Bronchial epithelial cell (primary cell): ENCODE data around the gene ABCD3. TPM values are rescaled to one million over a fixed set of nuclear protein-coding genes. Genes with fewer than 3 reads are reported as not detected.

ENCODE experiments used
- DNase-seq: peaks from one replicate; pipeline ENCODE4 v3.0.0-alpha.2; 2010; ENCODE audit warnings: low read depth
- FAIRE-seq: peaks from 2 replicates; lab custom pipeline; 2011; peaks lifted over from hg19 to GRCh38; lab: Jason Lieb, UNC
- H3K27me3 ChIP-seq: 2 replicates; pipeline ENCODE4 v1.5.1; 2011; ENCODE audit warnings: low read length; ENCODE audit not compliant: control insufficient read depth, insufficient read depth
- H3K36me3 ChIP-seq: 2 replicates; pipeline ENCODE4 v1.5.1; 2011; ENCODE audit warnings: low read length; ENCODE audit not compliant: control insufficient read depth, insufficient read depth
- H3K4me3 ChIP-seq: 2 replicates; pipeline ENCODE4 v1.5.1; 2011; ENCODE audit warnings: mild to moderate bottlenecking, low read depth, low read length, control low read depth
- CTCF ChIP-seq: IDR thresholded peaks from 2 replicates; pipeline ENCODE4 v1.5.1; 2011; ENCODE audit warnings: mild to moderate bottlenecking, moderate library complexity, low read length, control low read depth, inconsistent platforms; ENCODE audit not compliant: insufficient read depth, severe bottlenecking
- total RNA-seq: library from RNA; depleted of rRNA; stranded (reverse); fragments of >200 nt; gene quantifications from 2 replicates; pipeline ENCODE4 v1.2.1, GENCODE V29; 2014

Gene ABCD3
- total RNA-seq, 1 donor from 2014 or later, result 29.2 TPM

GRCh38 chr1:94538243-94538827, 120.1 kb downstream of the ABCD3 start:
- no peak overlapping the region for H3K4me3 ChIP-seq
- peaks cover 26% of the 10 kb centered on the region for H3K36me3 ChIP-seq
- no peak for TF ChIP-seq CTCF
- no peaks in the 10 kb centered on the region for H3K27me3 ChIP-seq
- FAIRE-seq (no peak), DNase-seq (peak; percentile 19)

DNA sequence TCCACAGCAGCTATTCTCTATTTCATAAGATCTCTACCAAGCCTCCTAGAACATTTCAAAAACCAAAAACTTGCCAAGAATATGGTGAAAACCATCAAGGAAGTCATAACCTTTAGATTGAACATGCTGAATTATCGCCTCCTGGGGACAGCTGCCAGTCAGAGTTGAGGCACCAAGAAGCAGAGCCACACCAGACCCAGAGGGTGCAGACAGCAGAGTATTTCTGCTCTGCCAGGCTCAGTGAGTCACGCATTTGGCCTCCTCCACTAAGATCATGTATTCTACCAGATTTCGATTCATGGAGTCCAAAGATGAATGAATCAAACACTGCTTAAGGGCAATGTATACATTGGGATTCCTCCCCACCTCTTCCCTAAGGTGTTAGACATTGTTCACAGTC, 121.3 kb downstream of the ABCD3 start:
- peaks cover 26% of the 10 kb centered on the region for H3K36me3 ChIP-seq
- TF ChIP-seq CTCF, result no peak
- FAIRE-seq (peak; percentile 96), DNase-seq (peak; percentile 82)
- no peaks in the 10 kb centered on the region for H3K27me3 ChIP-seq
- peak overlapping the region; percentile 72 for H3K4me3 ChIP-seq

DNA sequence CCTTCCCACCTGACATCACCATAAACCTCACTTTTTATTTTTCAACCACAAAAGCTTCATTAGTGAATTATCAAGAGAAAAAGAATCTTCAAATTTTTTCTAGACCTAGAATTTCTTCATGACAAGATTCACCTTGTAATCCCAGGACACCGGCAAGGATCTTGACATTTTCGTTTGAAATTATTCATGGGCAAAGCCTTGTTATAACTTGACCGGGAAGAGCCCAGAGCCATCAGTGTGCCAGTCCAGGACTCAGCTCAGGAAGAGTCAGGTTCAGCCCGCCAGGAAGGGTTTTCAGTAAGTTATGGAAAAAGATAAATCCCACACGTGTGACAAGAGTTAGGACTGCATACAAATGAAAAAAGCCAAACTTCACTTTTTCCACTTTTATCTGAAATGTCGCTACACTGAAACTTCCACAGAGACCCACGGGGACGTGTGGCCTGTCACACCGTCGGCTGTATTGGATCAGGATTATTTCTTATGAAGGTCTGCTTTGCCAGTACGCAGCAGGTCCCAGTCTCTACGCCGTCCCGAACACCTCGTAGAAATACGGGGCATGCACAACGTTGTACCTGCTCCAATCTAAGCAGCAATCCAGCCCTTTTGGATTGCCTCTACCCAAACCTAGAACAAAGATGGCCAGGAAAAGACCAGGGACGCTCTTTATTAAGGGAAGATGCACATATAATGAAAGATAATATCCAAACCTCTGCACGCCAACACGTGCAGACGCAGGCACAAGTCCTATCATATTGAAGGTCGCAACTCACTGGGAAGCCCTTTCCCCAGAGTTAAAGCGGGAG, 122.5 kb downstream of the ABCD3 start:
- TF ChIP-seq CTCF, result no peak
- DNase-seq (no peak), FAIRE-seq (no peak)
- Histone ChIP-seq H3K4me3 (peak overlapping the region; percentile 72), H3K36me3 (peaks cover 18% of the 10 kb centered on the region), H3K27me3 (no peaks in the 10 kb centered on the region)

DNA sequence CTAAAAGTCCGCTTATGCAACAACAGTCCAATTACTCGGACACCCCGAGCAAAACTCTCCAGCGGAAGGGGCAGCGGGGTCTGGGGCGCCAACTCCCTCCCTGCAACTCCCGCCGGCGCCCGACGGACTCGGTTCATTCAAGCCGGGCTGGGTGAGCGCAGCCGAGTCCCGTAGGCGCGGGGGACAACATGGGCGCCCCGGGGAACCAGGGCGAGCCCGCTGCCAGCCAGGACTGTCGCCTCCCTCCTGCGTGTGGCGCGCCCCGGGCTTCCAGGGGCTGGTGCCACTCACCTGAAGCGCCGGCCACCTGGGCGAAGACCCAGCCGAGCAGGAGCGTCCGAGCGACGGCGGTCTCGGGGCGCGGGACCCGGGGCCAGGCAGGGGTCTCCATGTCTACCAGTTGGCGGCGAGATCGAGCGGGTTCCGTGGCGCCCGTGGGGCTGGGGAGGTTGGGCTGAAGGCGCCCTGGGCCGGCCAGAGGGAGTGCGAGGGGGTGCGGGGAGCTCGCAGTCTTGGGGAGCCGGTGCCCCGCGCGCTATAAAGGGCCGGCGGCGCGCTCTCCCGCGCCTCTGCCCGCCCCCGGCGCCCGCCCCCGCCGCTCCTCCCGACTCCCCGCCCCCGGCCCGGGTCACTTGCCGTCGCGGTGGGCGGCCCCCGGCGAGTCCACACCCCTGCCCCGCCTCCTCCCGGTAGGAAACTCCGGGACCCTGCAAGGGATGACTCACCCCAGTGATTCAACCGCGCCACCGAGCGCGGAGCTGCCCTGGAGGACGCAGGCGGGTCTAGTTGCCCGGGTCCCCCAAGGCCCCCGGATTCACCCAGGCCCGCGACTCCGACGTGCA, 123.3 kb downstream of the ABCD3 start, which contains the start of gene F3:
F3 (minus strand) TSS at position 514 of the 842 bp plus-strand sequence; CDS start at position 391, 123 bp downstream.
- Histone ChIP-seq H3K36me3 (peaks cover 13% of the 10 kb centered on the region), H3K4me3 (peak within 1 kb of the TSS; percentile 72), H3K27me3 (no peaks in the 10 kb centered on the region)
- peak; percentile 88 for DNase-seq
- no peak for FAIRE-seq
- peak; percentile 2 for TF ChIP-seq CTCF

DNA sequence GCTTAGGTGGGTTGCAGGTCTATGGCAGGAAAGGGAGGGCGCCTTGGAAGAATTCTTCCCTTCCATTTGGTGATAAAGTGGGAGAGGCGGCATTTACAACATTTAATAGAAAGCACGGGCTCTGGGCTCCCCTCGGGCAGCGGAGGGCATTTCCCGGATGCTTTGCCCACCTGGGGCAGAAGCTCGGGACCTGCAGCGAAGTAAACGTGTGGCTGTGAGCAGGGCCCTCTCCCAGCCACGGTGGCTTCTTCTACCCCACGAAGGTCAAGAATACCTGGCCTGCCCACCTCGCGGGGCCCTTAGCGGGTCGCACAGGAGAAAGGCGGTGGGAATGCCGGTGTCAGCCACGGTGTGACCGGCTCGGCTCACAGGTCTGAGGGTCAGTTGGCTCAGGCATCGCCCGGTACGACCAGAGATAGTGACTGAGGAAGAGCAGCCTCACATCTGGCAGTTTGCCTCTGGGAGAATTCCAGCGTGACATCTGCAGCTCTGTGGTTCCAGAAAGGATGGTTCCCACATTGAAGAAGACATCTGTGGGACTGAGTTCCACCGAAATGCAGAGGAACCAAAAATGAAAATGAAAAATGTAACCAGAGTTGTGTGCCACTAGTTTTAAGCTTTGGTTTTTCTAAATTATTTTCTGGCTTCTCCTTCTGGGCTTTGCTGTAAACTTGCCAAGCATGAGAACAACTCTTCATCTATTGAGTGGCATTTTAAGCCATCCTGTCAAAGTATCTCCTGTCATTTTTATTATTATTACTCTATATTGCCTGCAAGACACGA, 124.1 kb downstream of the ABCD3 start:
- Histone ChIP-seq H3K36me3 (peaks cover 9% of the 10 kb centered on the region), H3K4me3 (peak overlapping the region; percentile 72), H3K27me3 (no peaks in the 10 kb centered on the region)
- FAIRE-seq (no peak), DNase-seq (peak; percentile 22)
- TF ChIP-seq CTCF, result no peak
